HepG2 (cell line): Measurements from ENCODE around the gene CCL17. TPM values are rescaled to one million over a fixed set of nuclear protein-coding genes. Genes with fewer than 3 reads are reported as not detected.

Experiments used
- DBP ChIP-seq: sonication (generic); formaldehyde crosslinking; IDR thresholded peaks from 2 replicates; pipeline ENCODE4 v1.4.0; 2020; ENCODE audit warnings: missing genetic modification reagents; ENCODE audit errors: not compliant biosample characterization
- E2F2 ChIP-seq: sonication (generic); formaldehyde crosslinking; IDR thresholded peaks from 2 replicates; pipeline ENCODE4 v1.4.0; 2020; ENCODE audit warnings: missing genetic modification reagents, borderline replicate concordance
- NFYB ChIP-seq: sonication (generic); formaldehyde crosslinking; IDR thresholded peaks from 2 replicates; pipeline ENCODE4 v1.4.0; 2020; ENCODE audit warnings: missing genetic modification reagents
- RCOR2 ChIP-seq: IDR thresholded peaks from 2 replicates; pipeline ENCODE4 v1.6.1; 2016; ENCODE audit warnings: missing biosample characterization, missing genetic modification reagents
- ZNF326 ChIP-seq: sonication (generic); formaldehyde crosslinking; IDR thresholded peaks from 2 replicates; pipeline ENCODE4 v1.4.0; 2020; ENCODE audit warnings: missing genetic modification reagents, borderline replicate concordance
- ZNF557 ChIP-seq: sonication (generic); formaldehyde crosslinking; IDR thresholded peaks from 2 replicates; pipeline ENCODE4 v1.4.0; 2020; ENCODE audit warnings: missing genetic modification reagents
- ZNF784 ChIP-seq: sonication (generic); formaldehyde crosslinking; IDR thresholded peaks from 2 replicates; pipeline ENCODE4 v1.5.1; 2020; ENCODE audit warnings: missing genetic modification reagents, mild to moderate bottlenecking, borderline replicate concordance
- polyA plus RNA-seq, 8 experiments: library from polyadenylated mRNA; depleted of rRNA in 3 of 8; stranded (reverse) in 7 of 8; unstranded in 1 of 8; fragments of >200 nt; fragmentation: Illumina TruSeq in 4 of 8; extraction: Trizol in 4 of 8; gene quantifications; 2 replicates each; pipeline versions ENCODE4 v1.2.1 to v1.2.3, GENCODE V29; 2011 to 2016; ENCODE audit warnings: low read depth in 4 of 8, missing spikeins in 1 of 8, mixed read lengths in 1 of 8; ENCODE audit not compliant: insufficient read depth in 1 of 8
- total RNA-seq, 5 experiments: library from RNA; depleted of rRNA; stranded (reverse); fragments of >200 nt; fragmentation: Illumina TruSeq; extraction: Trizol; gene quantifications; 2 replicates each; pipeline ENCODE4 v1.2.3, GENCODE V29; 2016; ENCODE audit warnings: low read depth in 1 of 5

The CCL17 gene
- total and polyA plus RNA-seq, 2 of the 13 experiments (the other 11 are each of a cell fraction or from before 2014, with no cell fraction given) = not detected

GRCh38 chr16:57371494-57372371 lies 32.8 kb upstream of the CCL17 start (continued):
- TF ChIP-seq ZNF557 (CRISPR knock-in tag) = peak; percentile 14; the same call in 1 of the 2 replicates
- no peak for TF ChIP-seq NFYB (CRISPR knock-in tag)
- TF ChIP-seq ZNF784 (CRISPR knock-in tag) = 0 out of 2 replicates have a peak, but pooled peaks have one; percentile 25
- no peak; the same call in 1 of the 2 replicates for TF ChIP-seq RCOR2 (CRISPR knock-in tag)
- TF ChIP-seq E2F2 (CRISPR knock-in tag) = no peak
- no peak for TF ChIP-seq DBP (CRISPR knock-in tag)
- TF ChIP-seq ZNF326 = no peak
